GM12864 (cell line): Measurements from ENCODE around the gene SEMA3F.

Source experiments
- DNase-seq: peaks from one replicate; pipeline ENCODE4 v3.0.0-alpha.2; 2011; ENCODE audit warnings: low read depth
- H3K4me3 ChIP-seq: 2 replicates; pipeline ENCODE4 v1.5.1; 2011; ENCODE audit warnings: mild to moderate bottlenecking, low read depth, low read length, control low read depth
- CTCF ChIP-seq: IDR thresholded peaks from 2 replicates; pipeline ENCODE4 v1.5.1; 2011; ENCODE audit warnings: low read depth, mild to moderate bottlenecking, moderate library complexity, low read length, control low read depth, inconsistent platforms; ENCODE audit errors: missing control alignments

Gene SEMA3F

DNA sequence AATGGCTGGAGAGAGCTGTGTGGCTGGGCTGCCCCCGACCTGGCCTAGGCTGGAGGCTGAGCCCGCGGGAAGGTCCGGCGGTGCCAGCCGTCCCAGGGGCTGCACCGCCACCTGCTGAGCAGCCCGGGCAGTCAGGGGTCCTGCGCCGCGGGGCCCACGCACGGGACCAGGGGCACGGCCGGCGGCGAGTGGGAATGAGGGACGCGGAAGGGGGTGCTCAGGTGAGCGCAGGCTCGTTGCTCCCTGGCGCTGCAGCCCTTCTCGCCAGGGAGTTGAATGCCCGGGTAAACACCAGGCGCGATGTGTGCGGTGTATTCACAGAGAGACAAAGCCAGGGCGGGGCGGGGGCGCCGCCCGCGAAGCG lies 666 bp upstream of the SEMA3F start:
- no peak for TF ChIP-seq CTCF
- DNase-seq = no peak
- peak overlapping the region; percentile 32 for H3K4me3 ChIP-seq

GRCh38 chr3:50155491-50155878 lies 361 bp downstream of the SEMA3F start:
- no peak overlapping the region; the same call in 1 of the 2 replicates for H3K4me3 ChIP-seq
- TF ChIP-seq CTCF = no peak
- DNase-seq = no peak

GRCh38 chr3:50155891-50156290 lies 767 bp downstream of the SEMA3F start:
- DNase-seq = no peak
- no peak for TF ChIP-seq CTCF
- H3K4me3 ChIP-seq = no peak overlapping the region

DNA sequence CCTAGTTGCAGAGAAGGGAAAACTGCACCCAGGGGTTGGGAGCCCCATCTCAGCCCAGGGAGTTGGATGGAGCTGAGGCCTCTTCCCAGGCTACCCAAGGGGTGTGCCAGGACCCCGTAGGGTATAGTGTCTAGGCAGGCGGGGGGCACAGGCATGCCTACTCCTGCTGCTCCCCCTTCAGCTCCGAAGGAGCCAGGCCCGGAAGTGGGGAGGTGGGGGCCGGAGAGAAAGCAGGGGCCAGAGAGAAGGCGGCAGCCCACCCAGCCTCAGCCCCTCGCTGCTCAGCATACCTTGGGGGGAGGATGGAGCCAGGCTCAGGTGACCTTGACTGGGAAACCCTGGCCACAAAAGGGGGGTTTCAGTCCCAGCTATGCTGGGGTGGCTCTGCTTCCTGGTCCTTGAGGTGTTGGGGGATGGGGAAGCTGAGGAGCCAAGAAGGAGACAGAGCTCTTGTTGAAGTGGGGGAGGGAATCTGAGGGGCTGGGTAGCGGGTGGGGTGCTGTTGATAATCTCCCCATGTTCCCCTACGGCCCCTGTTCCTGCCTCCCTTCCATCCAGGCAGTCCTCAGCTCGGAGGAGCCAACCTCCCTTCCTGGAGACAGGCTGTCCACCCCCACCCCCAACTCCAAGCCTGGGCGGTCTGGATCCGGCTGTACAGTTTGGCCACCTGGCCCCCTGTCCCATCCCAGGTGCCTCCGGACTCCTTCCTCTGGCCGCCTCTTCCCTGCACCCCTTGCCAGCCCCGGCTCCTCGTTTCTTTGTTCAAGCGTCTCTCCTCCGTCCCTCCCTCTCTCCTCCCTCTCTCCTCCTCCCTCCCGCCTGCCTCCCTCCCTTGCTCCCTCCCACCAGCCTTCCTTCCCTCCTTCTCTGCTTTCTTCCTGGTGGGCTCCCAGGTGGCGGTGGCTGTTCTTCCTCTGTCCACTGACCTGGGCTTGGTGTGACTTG lies 1.7 kb downstream of the SEMA3F start:
- no peak for DNase-seq
- no peak for TF ChIP-seq CTCF
- H3K4me3 ChIP-seq = no peak overlapping the region

GRCh38 chr3:50157827-50158529 lies 2.9 kb downstream of the SEMA3F start:
- DNase-seq = no peak
- no peak for TF ChIP-seq CTCF
- no peak overlapping the region for H3K4me3 ChIP-seq

GRCh38 chr3:50158530-50159146 lies 3.5 kb downstream of the SEMA3F start:
- DNase-seq = no peak
- no peak overlapping the region for H3K4me3 ChIP-seq
- no peak for TF ChIP-seq CTCF
